ENCODE data around the gene NIPBL.
A peak's percentile ranks its signal among the peaks of the same experiment; 100 is the strongest.
"Not testable (repeated sequence)": the region's sequence is repeated elsewhere in the genome, so short reads cannot be mapped to it uniquely, and the experiment has no call there.

NIPBL gene

GRCh38 chr5:36950586-36951457 lies 74.3 kb downstream of the NIPBL start:
- no peak for DNase-seq

- DNase-seq, result no peak
Observed at GRCh38 chr5:36953043-36953442, 76.5 kb downstream of the NIPBL start.

GRCh38 chr5:36957953-36958537 lies 81.5 kb downstream of the NIPBL start:
- no peak for DNase-seq

GRCh38 chr5:36958612-36959011 lies 82.0 kb downstream of the NIPBL start:
- DNase-seq, result no peak

- no peak for DNase-seq
Observed at GRCh38 chr5:36965179-36965578, 88.6 kb downstream of the NIPBL start.

GRCh38 chr5:36969700-36970395 lies 93.3 kb downstream of the NIPBL start:
- DNase-seq, result no peak

- DNase-seq, result no peak
Observed at GRCh38 chr5:36978196-36978595, 101.6 kb downstream of the NIPBL start.

- DNase-seq, result no peak
Observed at GRCh38 chr5:36982146-36982545, 105.6 kb downstream of the NIPBL start.

- no peak for DNase-seq
Observed at GRCh38 chr5:36985387-36985786, 108.8 kb downstream of the NIPBL start.

- no peak for DNase-seq
Observed at GRCh38 chr5:36988396-36988795, 111.8 kb downstream of the NIPBL start.

GRCh38 chr5:36998578-36998977 lies 122.0 kb downstream of the NIPBL start:
- DNase-seq, result no peak

- DNase-seq, result no peak
Observed at GRCh38 chr5:37002176-37002751, 125.7 kb downstream of the NIPBL start.

GRCh38 chr5:37005252-37005651 lies 128.7 kb downstream of the NIPBL start:
- DNase-seq, result no peak

GRCh38 chr5:37005946-37006540 lies 129.5 kb downstream of the NIPBL start:
- DNase-seq, result peak in 1 of 2 donors; percentile 65

- DNase-seq, result not testable (repeated sequence)
Observed at GRCh38 chr5:37013181-37013580, 136.6 kb downstream of the NIPBL start.

- no peak for DNase-seq
Observed at GRCh38 chr5:37014321-37014720, 137.8 kb downstream of the NIPBL start.

GRCh38 chr5:37015795-37016666 lies 139.5 kb downstream of the NIPBL start:
- no peak for DNase-seq

- DNase-seq, result no peak
Observed at GRCh38 chr5:37028910-37029309, 152.3 kb downstream of the NIPBL start.

GRCh38 chr5:37029436-37029835 lies 152.9 kb downstream of the NIPBL start:
- DNase-seq, result no peak

- no peak for DNase-seq
Observed at GRCh38 chr5:37034955-37035354, 158.4 kb downstream of the NIPBL start.

- no peak for DNase-seq
Observed at GRCh38 chr5:37037840-37038239, 161.3 kb downstream of the NIPBL start.

GRCh38 chr5:37039824-37040223 lies 163.3 kb downstream of the NIPBL start:
- DNase-seq, result no peak
